OCI-LY3 (cell line): ENCODE results near the gene GZMA.

Source experiments
- H2AFZ ChIP-seq: fragments of 200-600, 300-600 bp; shearing (Covaris generic); 2 replicates; pipeline ENCODE4 v1.6.0; 2014; ENCODE audit warnings: antibody characterized with exemption, low read depth, low read length
- H3K27ac ChIP-seq: fragments of 200-600, 300-600 bp; sonication (generic); 2 replicates; pipeline ENCODE4 v1.5.1; 2014; ENCODE audit warnings: mild to moderate bottlenecking, low read length, moderate library complexity, mixed read lengths
- H3K27me3 ChIP-seq: fragments of 200-600, 300-600 bp; sonication (generic); 2 replicates; pipeline ENCODE4 v1.6.1; 2014; ENCODE audit warnings: low read depth, low read length, mixed read lengths
- H3K36me3 ChIP-seq: fragments of 200-600, 300-600 bp; sonication (generic); replicated peaks from 2 replicates; pipeline ENCODE3; 2014; ENCODE audit warnings: low read depth, low read length, mixed read lengths
- H3K4me1 ChIP-seq: fragments of 300-600, 200-600 bp; sonication (generic); 2 replicates; pipeline ENCODE4 v1.6.1; 2014; ENCODE audit warnings: low read length, mixed read lengths
- H3K4me2 ChIP-seq: fragments of 200-600, 300-600 bp; sonication (generic); 2 replicates; pipeline ENCODE4 v1.6.1; 2014; ENCODE audit warnings: low read length, mixed read lengths
- H3K4me3 ChIP-seq: fragments of 300-600, 200-600 bp; sonication (generic); 2 replicates; pipeline ENCODE4 v1.5.1; 2014; ENCODE audit warnings: antibody characterized with exemption, mild to moderate bottlenecking, low read length, moderate library complexity
- H3K79me2 ChIP-seq: fragments of 300-600, 200-600 bp; shearing (Covaris generic); 2 replicates; pipeline ENCODE4 v1.6.1; 2014; ENCODE audit warnings: mild to moderate bottlenecking, low read length, mixed read lengths
- H3K9ac ChIP-seq: fragments of 300-600, 200-600 bp; shearing (Covaris generic); 2 replicates; pipeline ENCODE4 v1.6.0; 2014; ENCODE audit warnings: mild to moderate bottlenecking, low read length, moderate library complexity
- H3K9me3 ChIP-seq: fragments of 200-600, 300-600 bp; shearing (Covaris generic); 2 replicates; pipeline ENCODE4 v1.6.1; 2014; ENCODE audit warnings: low read length, mixed read lengths; ENCODE audit not compliant: insufficient read depth
- H4K20me1 ChIP-seq: fragments of 200-600, 300-600 bp; sonication (generic); 2 replicates; pipeline ENCODE4 v1.6.1; 2016; ENCODE audit warnings: low read length, mixed read lengths; ENCODE audit not compliant: insufficient read depth
- CTCF ChIP-seq: fragments of 200-600, 300-600 bp; sonication (generic); IDR thresholded peaks from 2 replicates; pipeline ENCODE4 v1.5.1; 2014; ENCODE audit warnings: antibody characterized with exemption, low read length, low read depth
- EZH2phosphoT487 ChIP-seq: fragments of 200-600 bp; shearing (Covaris generic); IDR thresholded peaks from 2 replicates; pipeline ENCODE4 v1.6.1; 2018; ENCODE audit warnings: antibody characterized with exemption, mixed run types, low read depth

The GZMA gene

GRCh38 chr5:55063899-55064298 is 38.5 kb upstream of the GZMA start:
- H3K27ac ChIP-seq, result no peak overlapping the region
- no peak overlapping the region for H3K4me3 ChIP-seq
- no peak overlapping the region for H2AFZ ChIP-seq
- H3K79me2 ChIP-seq, result no peaks in the 10 kb centered on the region
- no peaks in the 10 kb centered on the region for H3K9me3 ChIP-seq
- no peaks in the 10 kb centered on the region for H3K36me3 ChIP-seq
- H4K20me1 ChIP-seq, result no peaks in the 10 kb centered on the region
- TF ChIP-seq EZH2phosphoT487 (no peak), CTCF (no peak)
- H3K4me1 ChIP-seq, result no peaks in the 10 kb centered on the region
- no peak overlapping the region for H3K9ac ChIP-seq
- H3K27me3 ChIP-seq, result no peaks in the 10 kb centered on the region
- H3K4me2 ChIP-seq, result no peak overlapping the region

- Histone ChIP-seq H3K36me3 (no peaks in the 10 kb centered on the region), H3K27ac (no peak overlapping the region), H3K4me3 (no peak overlapping the region), H3K27me3 (no peaks in the 10 kb centered on the region), H4K20me1 (no peaks in the 10 kb centered on the region), H3K4me2 (no peak overlapping the region), H3K9ac (no peak overlapping the region), H3K4me1 (no peaks in the 10 kb centered on the region), H3K9me3 (no peaks in the 10 kb centered on the region), H3K79me2 (no peaks in the 10 kb centered on the region), H2AFZ (no peak overlapping the region)
- no peak for TF ChIP-seq EZH2phosphoT487
- no peak for TF ChIP-seq CTCF
Observed at GRCh38 chr5:55064523-55064922, 37.9 kb upstream of the GZMA start.

GRCh38 chr5:55066277-55066676 is 36.2 kb upstream of the GZMA start:
- Histone ChIP-seq H3K4me3 (no peak overlapping the region), H3K4me1 (no peaks in the 10 kb centered on the region), H3K9ac (no peak overlapping the region), H3K36me3 (no peaks in the 10 kb centered on the region), H3K79me2 (no peaks in the 10 kb centered on the region), H3K9me3 (no peaks in the 10 kb centered on the region), H4K20me1 (no peaks in the 10 kb centered on the region), H3K4me2 (no peak overlapping the region), H2AFZ (no peak overlapping the region), H3K27me3 (no peaks in the 10 kb centered on the region), H3K27ac (no peak overlapping the region)
- no peak for TF ChIP-seq EZH2phosphoT487
- no peak for TF ChIP-seq CTCF

- Histone ChIP-seq H3K27me3 (no peaks in the 10 kb centered on the region), H4K20me1 (no peaks in the 10 kb centered on the region), H3K36me3 (no peaks in the 10 kb centered on the region), H3K4me1 (no peaks in the 10 kb centered on the region), H3K4me2 (no peak overlapping the region), H2AFZ (no peak overlapping the region), H3K9ac (no peak overlapping the region), H3K27ac (no peak overlapping the region), H3K9me3 (no peaks in the 10 kb centered on the region), H3K79me2 (no peaks in the 10 kb centered on the region), H3K4me3 (no peak overlapping the region)
- no peak for TF ChIP-seq CTCF
- no peak for TF ChIP-seq EZH2phosphoT487
Observed at GRCh38 chr5:55070968-55071367, 31.5 kb upstream of the GZMA start.
